Loucy (cell line): ENCODE data around the gene DNAH17.

Experiments used
- H2AFZ ChIP-seq: fragments of 200-600 bp; sonication (generic); 2 replicates; pipeline ENCODE4 v1.6.0; 2016; ENCODE audit warnings: antibody characterized with exemption, mild to moderate bottlenecking, low read length, moderate library complexity
- H3F3A ChIP-seq: fragments of 200-600 bp; 2 replicates; pipeline ENCODE4 v1.6.0; 2016; ENCODE audit warnings: antibody characterized with exemption, low read depth, mild to moderate bottlenecking
- H3K27me3 ChIP-seq: fragments of 200-600 bp; sonication (generic); 2 replicates; pipeline ENCODE4 v1.6.1; 2014; ENCODE audit warnings: low read length, mild to moderate bottlenecking; ENCODE audit not compliant: insufficient read depth, poor library complexity, severe bottlenecking
- H3K36me3 ChIP-seq: fragments of 200-600 bp; sonication (generic); 2 replicates; pipeline ENCODE4 v1.6.1; 2016; ENCODE audit warnings: low read length; ENCODE audit not compliant: insufficient read depth
- H3K4me1 ChIP-seq: fragments of 200-600 bp; sonication (generic); 2 replicates; pipeline ENCODE4 v1.5.1; 2014; ENCODE audit warnings: low read length, mild to moderate bottlenecking; ENCODE audit not compliant: insufficient read depth, poor library complexity, severe bottlenecking
- H3K4me2 ChIP-seq: fragments of 200-600 bp; sonication (generic); 2 replicates; pipeline ENCODE4 v1.6.0; 2014; ENCODE audit warnings: antibody characterized with exemption, low read length, low read depth, mild to moderate bottlenecking; ENCODE audit not compliant: poor library complexity, severe bottlenecking
- H3K4me3 ChIP-seq: fragments of 200-600 bp; sonication (generic); 2 replicates; pipeline ENCODE4 v1.5.1; 2014; ENCODE audit warnings: low read length, mild to moderate bottlenecking, mixed read lengths; ENCODE audit not compliant: poor library complexity, severe bottlenecking
- H3K79me2 ChIP-seq: fragments of 200-600 bp; sonication (generic); 2 replicates; pipeline ENCODE4 v1.6.1; 2014; ENCODE audit warnings: low read length; ENCODE audit not compliant: insufficient read depth
- H3K9ac ChIP-seq: fragments of 200-600 bp; sonication (generic); 2 replicates; pipeline ENCODE4 v1.6.0; 2014; ENCODE audit warnings: mild to moderate bottlenecking, low read depth, low read length, moderate library complexity; ENCODE audit not compliant: poor library complexity, severe bottlenecking
- H3K9me2 ChIP-seq: fragments of 200-600 bp; sonication (generic); replicated peaks from 2 replicates; pipeline ENCODE4 v1.6.1; 2016; ENCODE audit warnings: low read depth, low read length, mixed read lengths
- H3K9me3 ChIP-seq: fragments of 200-600 bp; sonication (generic); 2 replicates; pipeline ENCODE4 v1.6.1; 2014; ENCODE audit warnings: mild to moderate bottlenecking, antibody characterized with exemption, low read length, low read depth; ENCODE audit not compliant: insufficient read depth
- H4K20me1 ChIP-seq: fragments of 200-600 bp; sonication (generic); 2 replicates; pipeline ENCODE4 v1.6.0; 2014; ENCODE audit warnings: antibody characterized with exemption, low read length, mild to moderate bottlenecking; ENCODE audit not compliant: insufficient read depth, poor library complexity, severe bottlenecking
- EZH2phosphoT487 ChIP-seq: fragments of 200-600 bp; IDR thresholded peaks from 2 replicates; pipeline ENCODE4 v1.6.1; 2018; ENCODE audit warnings: antibody characterized with exemption, mild to moderate bottlenecking, moderate library complexity, borderline replicate concordance
- TF ChIP-seq, protein P1 (sequence below): fragments of 200-600 bp; sonication (generic); conservative IDR thresholded peaks from 2 replicates; pipeline ENCODE4 v1.5.1; 2014; ENCODE audit warnings: mild to moderate bottlenecking, antibody characterized with exemption, low read length

The DNAH17 gene

GRCh38 chr17:78532922-78533640 is 44.1 kb downstream of the DNAH17 start:
- Histone ChIP-seq H3K27me3 (no peaks in the 10 kb centered on the region), H3K4me1 (peaks cover 6% of the 10 kb centered on the region), H3K4me2 (no peak overlapping the region), H3K79me2 (no peaks in the 10 kb centered on the region), H3K36me3 (no peaks in the 10 kb centered on the region), H2AFZ (no peak overlapping the region), H4K20me1 (no peaks in the 10 kb centered on the region), H3K4me3 (no peak overlapping the region), H3K9ac (no peak overlapping the region), H3K9me2 (no peaks in the 10 kb centered on the region), H3K9me3 (no peaks in the 10 kb centered on the region), H3F3A (no peaks in the 10 kb centered on the region)
- TF ChIP-seq EZH2phosphoT487, result no peak
- TF ChIP-seq, protein P1, sequence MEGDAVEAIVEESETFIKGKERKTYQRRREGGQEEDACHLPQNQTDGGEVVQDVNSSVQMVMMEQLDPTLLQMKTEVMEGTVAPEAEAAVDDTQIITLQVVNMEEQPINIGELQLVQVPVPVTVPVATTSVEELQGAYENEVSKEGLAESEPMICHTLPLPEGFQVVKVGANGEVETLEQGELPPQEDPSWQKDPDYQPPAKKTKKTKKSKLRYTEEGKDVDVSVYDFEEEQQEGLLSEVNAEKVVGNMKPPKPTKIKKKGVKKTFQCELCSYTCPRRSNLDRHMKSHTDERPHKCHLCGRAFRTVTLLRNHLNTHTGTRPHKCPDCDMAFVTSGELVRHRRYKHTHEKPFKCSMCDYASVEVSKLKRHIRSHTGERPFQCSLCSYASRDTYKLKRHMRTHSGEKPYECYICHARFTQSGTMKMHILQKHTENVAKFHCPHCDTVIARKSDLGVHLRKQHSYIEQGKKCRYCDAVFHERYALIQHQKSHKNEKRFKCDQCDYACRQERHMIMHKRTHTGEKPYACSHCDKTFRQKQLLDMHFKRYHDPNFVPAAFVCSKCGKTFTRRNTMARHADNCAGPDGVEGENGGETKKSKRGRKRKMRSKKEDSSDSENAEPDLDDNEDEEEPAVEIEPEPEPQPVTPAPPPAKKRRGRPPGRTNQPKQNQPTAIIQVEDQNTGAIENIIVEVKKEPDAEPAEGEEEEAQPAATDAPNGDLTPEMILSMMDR, result no peak

DNA sequence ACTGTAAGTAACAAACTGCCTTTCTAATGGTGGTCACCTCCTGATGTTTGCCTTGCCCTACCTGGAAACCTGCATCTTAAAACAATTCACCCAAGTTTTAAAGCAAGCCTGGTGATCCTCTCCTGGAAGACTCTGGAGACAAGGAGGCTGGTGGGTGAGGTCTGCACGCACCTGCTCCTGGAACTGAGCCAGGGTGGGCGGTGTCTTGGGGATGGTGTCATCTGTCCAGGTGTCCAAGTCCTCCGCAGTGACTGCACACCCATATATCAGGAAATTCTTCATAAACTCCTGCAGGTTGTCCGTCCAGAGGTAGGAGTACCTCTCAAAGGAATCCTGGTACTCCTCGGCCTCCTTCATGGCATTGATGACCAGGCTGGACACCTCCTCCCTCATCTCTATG is 44.9 kb downstream of the DNAH17 start:
- H3K79me2 ChIP-seq, result no peaks in the 10 kb centered on the region
- H2AFZ ChIP-seq, result no peak overlapping the region
- H3K36me3 ChIP-seq, result no peaks in the 10 kb centered on the region
- TF ChIP-seq, protein P1, result no peak
- no peak for TF ChIP-seq EZH2phosphoT487
- H4K20me1 ChIP-seq, result no peaks in the 10 kb centered on the region
- no peaks in the 10 kb centered on the region for H3K9me2 ChIP-seq
- peaks cover 6% of the 10 kb centered on the region for H3K4me1 ChIP-seq
- no peak overlapping the region for H3K9ac ChIP-seq
- no peaks in the 10 kb centered on the region for H3K27me3 ChIP-seq
- no peak overlapping the region for H3K4me3 ChIP-seq
- no peaks in the 10 kb centered on the region for H3K9me3 ChIP-seq
- no peak overlapping the region for H3K4me2 ChIP-seq
- no peaks in the 10 kb centered on the region for H3F3A ChIP-seq

GRCh38 chr17:78530675-78531074 is 46.5 kb downstream of the DNAH17 start:
- TF ChIP-seq EZH2phosphoT487, result no peak
- TF ChIP-seq, protein P1, result no peak
- H3K9ac ChIP-seq, result no peak overlapping the region
- no peaks in the 10 kb centered on the region for H4K20me1 ChIP-seq
- peaks cover 6% of the 10 kb centered on the region for H3K4me1 ChIP-seq
- no peak overlapping the region for H3K4me3 ChIP-seq
- no peak overlapping the region for H3K4me2 ChIP-seq
- no peaks in the 10 kb centered on the region for H3K9me3 ChIP-seq
- H3K79me2 ChIP-seq, result no peaks in the 10 kb centered on the region
- H3K36me3 ChIP-seq, result no peaks in the 10 kb centered on the region
- H3K9me2 ChIP-seq, result no peaks in the 10 kb centered on the region
- no peaks in the 10 kb centered on the region for H3F3A ChIP-seq
- H2AFZ ChIP-seq, result no peak overlapping the region
- H3K27me3 ChIP-seq, result no peaks in the 10 kb centered on the region
